HepG2 (cell line): ENCODE measurements around the gene LRRC51. TPM values are rescaled to one million over a fixed set of nuclear protein-coding genes. Genes with fewer than 3 reads are reported as not detected.

Experiments used
- BRCA1 ChIP-seq: sonication (generic); formaldehyde crosslinking; IDR thresholded peaks from 2 replicates; pipeline ENCODE4 v1.4.0; 2020; ENCODE audit warnings: missing genetic modification reagents
- CBX1 ChIP-seq: IDR thresholded peaks from one replicate; pipeline ENCODE4 v1.6.1; 2016; ENCODE audit warnings: antibody characterized with exemption, low read depth
- HES4 ChIP-seq: sonication (generic); formaldehyde crosslinking; IDR thresholded peaks from 2 replicates; pipeline ENCODE4 v1.9.0; 2021; ENCODE audit warnings: mild to moderate bottlenecking, missing genetic modification reagents, borderline replicate concordance
- KDM3A ChIP-seq: IDR thresholded peaks from 2 replicates; pipeline ENCODE4 v1.6.1; 2018; ENCODE audit warnings: low read depth, missing compliant biosample characterization
- MED1 ChIP-seq: sonication (generic); formaldehyde crosslinking; IDR thresholded peaks from 2 replicates; pipeline ENCODE4 v1.4.0; 2020; ENCODE audit warnings: missing genetic modification reagents
- NFIC ChIP-seq: IDR thresholded peaks from 2 replicates; pipeline ENCODE4 v1.6.1; 2012; ENCODE audit warnings: mild to moderate bottlenecking, low read length, inconsistent platforms
- SP4 ChIP-seq: sonication (generic); formaldehyde crosslinking; IDR thresholded peaks from 2 replicates; pipeline ENCODE4 v1.8.1; 2023; ENCODE audit warnings: mild to moderate bottlenecking, missing genetic modification reagents
- TBX3 ChIP-seq: fragments of 450-650 bp; IDR thresholded peaks from 2 replicates; pipeline ENCODE4 v1.6.1; 2017; ENCODE audit warnings: antibody characterized with exemption, mild to moderate bottlenecking, inconsistent platforms, borderline replicate concordance
- ZC3H4 ChIP-seq: sonication (generic); formaldehyde crosslinking; IDR thresholded peaks from 2 replicates; pipeline ENCODE4 v1.4.0; 2020; ENCODE audit warnings: missing genetic modification reagents, borderline replicate concordance
- ZNF143 ChIP-seq: sonication (generic); formaldehyde crosslinking; IDR thresholded peaks from 2 replicates; pipeline ENCODE4 v1.4.0; 2020; ENCODE audit warnings: missing genetic modification reagents
- ZNF256 ChIP-seq: sonication (generic); formaldehyde crosslinking; conservative IDR thresholded peaks from 2 replicates; pipeline ENCODE4 v1.4.0; 2020; ENCODE audit warnings: missing genetic modification reagents
- ZNF556 ChIP-seq: sonication (generic); formaldehyde crosslinking; IDR thresholded peaks from 2 replicates; pipeline ENCODE4 v1.4.0; 2020; ENCODE audit warnings: mild to moderate bottlenecking, missing genetic modification reagents, borderline replicate concordance
- ZNF7 ChIP-seq: IDR thresholded peaks from 2 replicates; pipeline ENCODE4 v1.6.1; 2016; ENCODE audit warnings: missing biosample characterization, missing genetic modification reagents
- ZNF766 ChIP-seq: sonication (generic); formaldehyde crosslinking; IDR thresholded peaks from 2 replicates; pipeline ENCODE4 v1.5.0; 2020; ENCODE audit warnings: missing genetic modification reagents, borderline replicate concordance
- ZNF781 ChIP-seq: sonication (generic); formaldehyde crosslinking; IDR thresholded peaks from 2 replicates; pipeline ENCODE4 v1.5.1; 2020; ENCODE audit warnings: borderline replicate concordance, mild to moderate bottlenecking, missing genetic modification reagents; ENCODE audit errors: not compliant biosample characterization
- ZSCAN30 ChIP-seq: sonication (generic); formaldehyde crosslinking; IDR thresholded peaks from 2 replicates; pipeline ENCODE4 v1.5.0; 2020; ENCODE audit warnings: mild to moderate bottlenecking, missing genetic modification reagents
- polyA plus RNA-seq, 8 experiments: library from polyadenylated mRNA; depleted of rRNA in 3 of 8; stranded (reverse) in 7 of 8; unstranded in 1 of 8; fragments of >200 nt; fragmentation: Illumina TruSeq in 4 of 8; extraction: Trizol in 4 of 8; gene quantifications; 2 replicates each; pipeline versions ENCODE4 v1.2.1 to v1.2.3, GENCODE V29; 2011 to 2016; ENCODE audit warnings: low read depth in 4 of 8, missing spikeins in 1 of 8, mixed read lengths in 1 of 8; ENCODE audit not compliant: insufficient read depth in 1 of 8
- total RNA-seq, 5 experiments: library from RNA; depleted of rRNA; stranded (reverse); fragments of >200 nt; fragmentation: Illumina TruSeq; extraction: Trizol; gene quantifications; 2 replicates each; pipeline ENCODE4 v1.2.3, GENCODE V29; 2016; ENCODE audit warnings: low read depth in 1 of 5
- TF ChIP-seq, protein P1 (sequence below): IDR thresholded peaks from 2 replicates; pipeline ENCODE4 v1.6.1; 2016; ENCODE audit warnings: mild to moderate bottlenecking, missing biosample characterization, missing genetic modification reagents
- TF ChIP-seq, protein P2 (sequence below): sonication (generic); formaldehyde crosslinking; IDR thresholded peaks from 2 replicates; pipeline ENCODE4 v1.5.1; 2020; ENCODE audit warnings: mild to moderate bottlenecking, missing genetic modification reagents, borderline replicate concordance
- TF ChIP-seq, protein P3 (sequence below): sonication (generic); formaldehyde crosslinking; IDR thresholded peaks from 2 replicates; pipeline ENCODE4 v1.4.0; 2020; ENCODE audit warnings: low read depth, missing genetic modification reagents
- TF ChIP-seq, protein P4 (sequence below): sonication (generic); formaldehyde crosslinking; IDR thresholded peaks from 2 replicates; pipeline ENCODE4 v1.8.1; 2023; ENCODE audit warnings: missing genetic modification reagents, inconsistent platforms, borderline replicate concordance

LRRC51 gene
- total and polyA plus RNA-seq, 2 of the 13 experiments (the other 11 are each of a cell fraction or from before 2014, with no cell fraction given), result 5.3 to 6.0 TPM

DNA sequence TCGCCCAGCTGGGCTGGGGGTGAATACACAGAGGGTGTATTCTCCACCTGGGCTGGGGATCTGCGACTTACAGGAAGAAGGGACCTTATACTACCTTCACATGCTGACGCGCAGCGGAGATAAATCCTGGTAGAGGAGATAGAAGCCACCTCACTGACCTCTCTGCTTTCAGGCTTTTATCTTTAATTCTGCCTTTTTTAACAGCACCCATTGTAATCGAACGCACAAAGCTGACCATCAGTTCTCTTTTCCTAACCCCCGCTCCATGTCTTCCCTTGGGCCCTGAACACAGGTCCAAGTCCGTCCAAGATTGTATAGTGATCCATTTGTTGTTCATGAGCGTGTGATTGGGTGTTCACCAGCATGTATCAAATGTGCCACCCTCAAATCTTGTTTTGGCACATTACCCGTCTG, 23.1 kb downstream of the LRRC51 start (continued):
- TF ChIP-seq NFIC (0 out of 2 replicates have a peak, but pooled peaks have one; percentile 6), ZNF766 (CRISPR knock-in tag) (0 out of 2 replicates have a peak, but pooled peaks have one; percentile 39), ZNF143 (CRISPR knock-in tag) (0 out of 2 replicates have a peak, but pooled peaks have one; percentile 22), ZNF556 (CRISPR knock-in tag) (no peak), ZNF781 (no peak), ZSCAN30 (CRISPR knock-in tag) (no peak), ZC3H4 (CRISPR knock-in tag) (0 out of 2 replicates have a peak, but pooled peaks have one; percentile 12), HES4 (CRISPR knock-in tag) (0 out of 2 replicates have a peak, but pooled peaks have one; percentile 44), SP4 (CRISPR knock-in tag) (peak; percentile 4; the same call in 1 of the 2 replicates), KDM3A (CRISPR knock-in tag) (no peak), MED1 (CRISPR knock-in tag) (peak; percentile 9; the same call in 1 of the 2 replicates), CBX1 (no peak), TBX3 (no peak), ZNF7 (CRISPR knock-in tag) (no peak), BRCA1 (CRISPR knock-in tag) (no peak), ZNF256 (CRISPR knock-in tag) (0 out of 2 replicates have a peak, but pooled peaks have one; percentile 4)
- TF ChIP-seq, protein P1, sequence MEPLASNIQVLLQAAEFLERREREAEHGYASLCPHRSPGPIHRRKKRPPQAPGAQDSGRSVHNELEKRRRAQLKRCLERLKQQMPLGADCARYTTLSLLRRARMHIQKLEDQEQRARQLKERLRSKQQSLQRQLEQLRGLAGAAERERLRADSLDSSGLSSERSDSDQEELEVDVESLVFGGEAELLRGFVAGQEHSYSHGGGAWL, result no peak
- TF ChIP-seq, protein P2, sequence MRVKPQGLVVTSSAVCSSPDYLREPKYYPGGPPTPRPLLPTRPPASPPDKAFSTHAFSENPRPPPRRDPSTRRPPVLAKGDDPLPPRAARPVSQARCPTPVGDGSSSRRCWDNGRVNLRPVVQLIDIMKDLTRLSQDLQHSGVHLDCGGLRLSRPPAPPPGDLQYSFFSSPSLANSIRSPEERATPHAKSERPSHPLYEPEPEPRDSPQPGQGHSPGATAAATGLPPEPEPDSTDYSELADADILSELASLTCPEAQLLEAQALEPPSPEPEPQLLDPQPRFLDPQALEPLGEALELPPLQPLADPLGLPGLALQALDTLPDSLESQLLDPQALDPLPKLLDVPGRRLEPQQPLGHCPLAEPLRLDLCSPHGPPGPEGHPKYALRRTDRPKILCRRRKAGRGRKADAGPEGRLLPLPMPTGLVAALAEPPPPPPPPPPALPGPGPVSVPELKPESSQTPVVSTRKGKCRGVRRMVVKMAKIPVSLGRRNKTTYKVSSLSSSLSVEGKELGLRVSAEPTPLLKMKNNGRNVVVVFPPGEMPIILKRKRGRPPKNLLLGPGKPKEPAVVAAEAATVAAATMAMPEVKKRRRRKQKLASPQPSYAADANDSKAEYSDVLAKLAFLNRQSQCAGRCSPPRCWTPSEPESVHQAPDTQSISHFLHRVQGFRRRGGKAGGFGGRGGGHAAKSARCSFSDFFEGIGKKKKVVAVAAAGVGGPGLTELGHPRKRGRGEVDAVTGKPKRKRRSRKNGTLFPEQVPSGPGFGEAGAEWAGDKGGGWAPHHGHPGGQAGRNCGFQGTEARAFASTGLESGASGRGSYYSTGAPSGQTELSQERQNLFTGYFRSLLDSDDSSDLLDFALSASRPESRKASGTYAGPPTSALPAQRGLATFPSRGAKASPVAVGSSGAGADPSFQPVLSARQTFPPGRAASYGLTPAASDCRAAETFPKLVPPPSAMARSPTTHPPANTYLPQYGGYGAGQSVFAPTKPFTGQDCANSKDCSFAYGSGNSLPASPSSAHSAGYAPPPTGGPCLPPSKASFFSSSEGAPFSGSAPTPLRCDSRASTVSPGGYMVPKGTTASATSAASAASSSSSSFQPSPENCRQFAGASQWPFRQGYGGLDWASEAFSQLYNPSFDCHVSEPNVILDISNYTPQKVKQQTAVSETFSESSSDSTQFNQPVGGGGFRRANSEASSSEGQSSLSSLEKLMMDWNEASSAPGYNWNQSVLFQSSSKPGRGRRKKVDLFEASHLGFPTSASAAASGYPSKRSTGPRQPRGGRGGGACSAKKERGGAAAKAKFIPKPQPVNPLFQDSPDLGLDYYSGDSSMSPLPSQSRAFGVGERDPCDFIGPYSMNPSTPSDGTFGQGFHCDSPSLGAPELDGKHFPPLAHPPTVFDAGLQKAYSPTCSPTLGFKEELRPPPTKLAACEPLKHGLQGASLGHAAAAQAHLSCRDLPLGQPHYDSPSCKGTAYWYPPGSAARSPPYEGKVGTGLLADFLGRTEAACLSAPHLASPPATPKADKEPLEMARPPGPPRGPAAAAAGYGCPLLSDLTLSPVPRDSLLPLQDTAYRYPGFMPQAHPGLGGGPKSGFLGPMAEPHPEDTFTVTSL (CRISPR knock-in tag), result 0 out of 2 replicates have a peak, but pooled peaks have one; percentile 15
- TF ChIP-seq, protein P3, sequence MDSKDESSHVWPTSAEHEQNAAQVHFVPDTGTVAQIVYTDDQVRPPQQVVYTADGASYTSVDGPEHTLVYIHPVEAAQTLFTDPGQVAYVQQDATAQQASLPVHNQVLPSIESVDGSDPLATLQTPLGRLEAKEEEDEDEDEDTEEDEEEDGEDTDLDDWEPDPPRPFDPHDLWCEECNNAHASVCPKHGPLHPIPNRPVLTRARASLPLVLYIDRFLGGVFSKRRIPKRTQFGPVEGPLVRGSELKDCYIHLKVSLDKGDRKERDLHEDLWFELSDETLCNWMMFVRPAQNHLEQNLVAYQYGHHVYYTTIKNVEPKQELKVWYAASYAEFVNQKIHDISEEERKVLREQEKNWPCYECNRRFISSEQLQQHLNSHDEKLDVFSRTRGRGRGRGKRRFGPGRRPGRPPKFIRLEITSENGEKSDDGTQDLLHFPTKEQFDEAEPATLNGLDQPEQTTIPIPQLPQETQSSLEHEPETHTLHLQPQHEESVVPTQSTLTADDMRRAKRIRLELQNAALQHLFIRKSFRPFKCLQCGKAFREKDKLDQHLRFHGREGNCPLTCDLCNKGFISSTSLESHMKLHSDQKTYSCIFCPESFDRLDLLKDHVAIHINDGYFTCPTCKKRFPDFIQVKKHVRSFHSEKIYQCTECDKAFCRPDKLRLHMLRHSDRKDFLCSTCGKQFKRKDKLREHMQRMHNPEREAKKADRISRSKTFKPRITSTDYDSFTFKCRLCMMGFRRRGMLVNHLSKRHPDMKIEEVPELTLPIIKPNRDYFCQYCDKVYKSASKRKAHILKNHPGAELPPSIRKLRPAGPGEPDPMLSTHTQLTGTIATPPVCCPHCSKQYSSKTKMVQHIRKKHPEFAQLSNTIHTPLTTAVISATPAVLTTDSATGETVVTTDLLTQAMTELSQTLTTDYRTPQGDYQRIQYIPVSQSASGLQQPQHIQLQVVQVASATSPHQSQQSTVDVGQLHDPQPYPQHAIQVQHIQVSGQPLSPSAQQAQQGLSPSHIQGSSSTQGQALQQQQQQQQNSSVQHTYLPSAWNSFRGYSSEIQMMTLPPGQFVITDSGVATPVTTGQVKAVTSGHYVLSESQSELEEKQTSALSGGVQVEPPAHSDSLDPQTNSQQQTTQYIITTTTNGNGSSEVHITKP (CRISPR knock-in tag), result 0 out of 2 replicates have a peak, but pooled peaks have one; percentile 21
- TF ChIP-seq, protein P4, sequence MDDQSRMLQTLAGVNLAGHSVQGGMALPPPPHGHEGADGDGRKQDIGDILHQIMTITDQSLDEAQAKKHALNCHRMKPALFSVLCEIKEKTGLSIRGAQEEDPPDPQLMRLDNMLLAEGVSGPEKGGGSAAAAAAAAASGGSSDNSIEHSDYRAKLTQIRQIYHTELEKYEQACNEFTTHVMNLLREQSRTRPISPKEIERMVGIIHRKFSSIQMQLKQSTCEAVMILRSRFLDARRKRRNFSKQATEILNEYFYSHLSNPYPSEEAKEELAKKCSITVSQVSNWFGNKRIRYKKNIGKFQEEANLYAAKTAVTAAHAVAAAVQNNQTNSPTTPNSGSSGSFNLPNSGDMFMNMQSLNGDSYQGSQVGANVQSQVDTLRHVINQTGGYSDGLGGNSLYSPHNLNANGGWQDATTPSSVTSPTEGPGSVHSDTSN (CRISPR knock-in tag), result no peak
